ENCODE measurements around the gene RPS29. TPM values are rescaled to one million over a fixed set of nuclear protein-coding genes. Genes with fewer than 3 reads are reported as not detected.
"Not testable (repeated sequence)": the region's sequence is repeated elsewhere in the genome, so short reads cannot be mapped to it uniquely, and the experiment has no call there.

Gene RPS29
- total and polyA plus RNA-seq, 10 donors, result 1,240 to 11,620 (median 4,157) TPM

DNA sequence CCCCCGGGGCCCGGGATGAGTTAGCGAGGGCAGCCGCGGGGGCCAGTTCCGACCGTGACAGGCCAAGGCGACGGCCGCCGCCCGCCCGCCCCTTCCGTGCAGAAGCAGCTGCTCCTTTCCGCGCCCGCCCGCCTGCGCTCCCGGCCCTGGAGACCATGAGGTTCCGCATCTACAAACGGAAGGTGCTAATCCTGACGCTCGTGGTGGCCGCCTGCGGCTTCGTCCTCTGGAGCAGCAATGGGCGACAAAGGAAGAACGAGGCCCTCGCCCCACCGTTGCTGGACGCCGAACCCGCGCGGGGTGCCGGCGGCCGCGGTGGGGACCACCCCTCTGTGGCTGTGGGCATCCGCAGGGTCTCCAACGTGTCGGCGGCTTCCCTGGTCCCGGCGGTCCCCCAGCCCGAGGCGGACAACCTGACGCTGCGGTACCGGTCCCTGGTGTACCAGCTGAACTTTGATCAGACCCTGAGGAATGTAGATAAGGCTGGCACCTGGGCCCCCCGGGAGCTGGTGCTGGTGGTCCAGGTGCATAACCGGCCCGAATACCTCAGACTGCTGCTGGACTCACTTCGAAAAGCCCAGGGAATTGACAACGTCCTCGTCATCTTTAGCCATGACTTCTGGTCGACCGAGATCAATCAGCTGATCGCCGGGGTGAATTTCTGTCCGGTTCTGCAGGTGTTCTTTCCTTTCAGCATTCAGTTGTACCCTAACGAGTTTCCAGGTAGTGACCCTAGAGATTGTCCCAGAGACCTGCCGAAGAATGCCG is 35.1 kb upstream of the RPS29 start:
- Histone ChIP-seq H3K36me3 (peaks cover 0 to 40% (median 15%) of the 10 kb centered on the region in 6 donors), H3K27me3 (replicated peaks in 1 of 7) (no peaks in the 10 kb centered on the region), H3K4me1 (peaks cover 39 to 88% (median 73%) of the 10 kb centered on the region in 6 donors), H3K4me3 (peak overlapping the region; percentile 82 to 98 (median 88)), H3K27ac (peak overlapping the region; percentile 86 to 98 (median 97)), H3K9me3 (no peaks in the 10 kb centered on the region)
- WGBS, 5 donors, result 2 to 20% (median 5%) methylated on average over 4 to 65 of the region's 65 CpGs
- TF ChIP-seq, protein P1, sequence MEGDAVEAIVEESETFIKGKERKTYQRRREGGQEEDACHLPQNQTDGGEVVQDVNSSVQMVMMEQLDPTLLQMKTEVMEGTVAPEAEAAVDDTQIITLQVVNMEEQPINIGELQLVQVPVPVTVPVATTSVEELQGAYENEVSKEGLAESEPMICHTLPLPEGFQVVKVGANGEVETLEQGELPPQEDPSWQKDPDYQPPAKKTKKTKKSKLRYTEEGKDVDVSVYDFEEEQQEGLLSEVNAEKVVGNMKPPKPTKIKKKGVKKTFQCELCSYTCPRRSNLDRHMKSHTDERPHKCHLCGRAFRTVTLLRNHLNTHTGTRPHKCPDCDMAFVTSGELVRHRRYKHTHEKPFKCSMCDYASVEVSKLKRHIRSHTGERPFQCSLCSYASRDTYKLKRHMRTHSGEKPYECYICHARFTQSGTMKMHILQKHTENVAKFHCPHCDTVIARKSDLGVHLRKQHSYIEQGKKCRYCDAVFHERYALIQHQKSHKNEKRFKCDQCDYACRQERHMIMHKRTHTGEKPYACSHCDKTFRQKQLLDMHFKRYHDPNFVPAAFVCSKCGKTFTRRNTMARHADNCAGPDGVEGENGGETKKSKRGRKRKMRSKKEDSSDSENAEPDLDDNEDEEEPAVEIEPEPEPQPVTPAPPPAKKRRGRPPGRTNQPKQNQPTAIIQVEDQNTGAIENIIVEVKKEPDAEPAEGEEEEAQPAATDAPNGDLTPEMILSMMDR (IDR thresholded peaks at IDR 0.05 in 8 of 11, conservative IDR thresholded peaks at IDR 0.05 in 3 of 11), result peak in 1 of 11 experiments; percentile 8
- TF ChIP-seq POLR2AphosphoS5 (IDR thresholded peaks at IDR 0.05), result no peak
- peak; percentile 97 for DNase-seq
- intact Hi-C loops (cut with DNase I; ENCODE audit: low total_unique reads), result loop anchor here (10.0 kb wide), 1 partner anchor 214 kb away; no protein-coding TSS in a partner anchor

DNA sequence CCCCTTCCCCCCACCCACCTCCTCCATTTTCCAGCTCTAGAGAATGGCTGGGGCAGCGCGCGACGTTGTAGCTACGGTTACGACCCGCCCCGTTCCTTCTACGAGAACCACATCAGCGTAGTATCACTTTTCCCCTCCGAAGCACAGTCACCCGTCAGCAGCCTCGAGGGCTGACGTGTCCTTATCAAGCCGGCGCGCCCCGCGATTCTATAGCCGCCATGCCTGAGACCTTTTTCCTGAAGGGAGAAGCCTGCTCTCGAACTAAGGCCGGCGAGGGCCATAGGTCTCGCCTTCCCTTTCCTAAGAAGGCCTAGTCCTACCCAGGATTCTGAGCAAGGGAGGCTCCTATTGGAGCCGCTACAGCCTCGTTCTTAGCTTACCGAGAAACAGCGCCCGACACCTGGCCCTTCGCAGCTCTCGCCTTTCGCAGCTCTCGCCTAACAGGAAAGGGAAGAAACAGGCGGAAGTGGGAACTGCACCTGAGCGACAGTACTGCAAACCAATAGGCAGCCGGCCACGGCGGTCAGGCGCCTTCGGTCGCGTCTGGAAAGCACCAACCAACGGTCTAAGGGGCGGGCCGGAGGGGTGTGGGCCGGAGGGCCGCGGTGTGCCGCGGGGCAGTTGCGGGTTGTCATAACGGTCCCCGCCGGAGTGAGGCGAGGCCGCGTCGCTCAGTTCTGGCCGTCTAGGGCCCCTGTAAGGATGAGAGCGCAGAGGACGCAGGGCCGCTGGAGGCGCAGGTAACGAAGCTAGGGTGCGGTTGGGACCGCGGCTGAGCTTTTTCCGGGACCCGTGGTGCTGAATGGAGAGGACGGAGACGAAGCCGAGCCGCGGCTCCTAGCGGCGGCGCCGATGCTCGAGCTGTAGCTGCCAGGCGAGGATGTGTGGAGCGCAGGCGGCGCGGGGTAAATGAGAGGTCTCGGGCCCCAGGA is 34.3 kb upstream of the RPS29 start, which contains the start of the genes MGAT2 and RPL36AL:
TSS of gene MGAT2 (plus strand) at position 618 of the 932 bp plus-strand sequence. CDS start 470 bp downstream, outside the sequence.
TSS of gene RPL36AL (minus strand) at position 445 of the 932 bp plus-strand sequence. CDS start 1,522 bp downstream, outside the sequence.
- no peaks in the 10 kb centered on the region for H3K9me3 ChIP-seq
- peak within 1 kb of the TSS; percentile 86 to 98 (median 97) for H3K27ac ChIP-seq
- no peaks in the 10 kb centered on the region for H3K27me3 ChIP-seq (replicated peaks in 1 of 7)
- H3K4me1 ChIP-seq, result peaks cover 39 to 81% (median 68%) of the 10 kb centered on the region in 6 donors
- DNase-seq, result peak; percentile 98
- H3K36me3 ChIP-seq, result peaks cover 0 to 39% (median 15%) of the 10 kb centered on the region in 6 donors
- intact Hi-C loops (cut with DNase I; ENCODE audit: low total_unique reads), result loop anchor here (10.0 kb wide), 1 partner anchor 214 kb away; no protein-coding TSS in a partner anchor
- TF ChIP-seq, protein P1 (IDR thresholded peaks at IDR 0.05 in 8 of 11, conservative IDR thresholded peaks at IDR 0.05 in 3 of 11), result peak in 8 of 11 experiments; percentile 24 to 63 (median 42)
- peak; percentile 99 for TF ChIP-seq POLR2AphosphoS5 (IDR thresholded peaks at IDR 0.05)
- peak; percentile 71 to 84 (median 76) for TF ChIP-seq POLR2A (IDR thresholded peaks at IDR 0.05)
- H3K4me3 ChIP-seq, result peak within 1 kb of the TSS; percentile 82 to 98 (median 88)
- WGBS, 5 donors, result 0 to 1% (median 0%) methylated on average over 58 to 85 of the region's 85 CpGs

DNA sequence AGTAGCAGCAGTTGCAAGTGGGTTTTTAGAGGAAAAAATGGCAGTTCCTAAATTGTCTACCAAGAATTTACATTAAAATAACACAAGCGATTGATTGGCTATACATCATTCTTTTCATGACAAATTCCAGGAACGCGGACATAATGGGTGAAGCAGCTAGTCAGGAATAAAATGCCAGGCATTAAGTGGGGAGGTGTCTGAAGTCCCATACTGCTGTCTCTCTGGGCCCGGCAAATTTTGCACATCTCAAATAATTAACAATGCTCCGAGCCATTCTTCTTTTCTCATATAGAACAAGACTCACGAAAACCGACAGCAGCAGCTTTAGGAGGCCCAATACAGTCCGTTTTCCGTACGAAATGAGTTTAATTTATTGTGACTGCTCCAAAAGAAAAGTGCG is 33.5 kb upstream of the RPS29 start:
- Histone ChIP-seq H3K4me1 (peaks cover 39 to 74% (median 62%) of the 10 kb centered on the region in 6 donors), H3K27me3 (replicated peaks in 1 of 7) (no peaks in the 10 kb centered on the region), H3K4me3 (peak overlapping the region; percentile 82 to 98 (median 88)), H3K36me3 (peaks cover 0 to 44% (median 15%) of the 10 kb centered on the region in 6 donors), H3K27ac (peak overlapping the region; percentile 86 to 98 (median 97)), H3K9me3 (no peaks in the 10 kb centered on the region)
- 0 to 3% (median 2%) methylated on average over 11 of the region's 11 CpGs for WGBS, 5 donors
- TF ChIP-seq POLR2AphosphoS5 (IDR thresholded peaks at IDR 0.05), result no peak
- TF ChIP-seq, protein P1 (IDR thresholded peaks at IDR 0.05 in 8 of 11, conservative IDR thresholded peaks at IDR 0.05 in 3 of 11), result no peak
- no peak for TF ChIP-seq POLR2A (IDR thresholded peaks at IDR 0.05)
- intact Hi-C loops (cut with DNase I; ENCODE audit: low total_unique reads), result loop anchor here (10.0 kb wide), 1 partner anchor 215 kb away; no protein-coding TSS in a partner anchor
- no peak for DNase-seq

DNA sequence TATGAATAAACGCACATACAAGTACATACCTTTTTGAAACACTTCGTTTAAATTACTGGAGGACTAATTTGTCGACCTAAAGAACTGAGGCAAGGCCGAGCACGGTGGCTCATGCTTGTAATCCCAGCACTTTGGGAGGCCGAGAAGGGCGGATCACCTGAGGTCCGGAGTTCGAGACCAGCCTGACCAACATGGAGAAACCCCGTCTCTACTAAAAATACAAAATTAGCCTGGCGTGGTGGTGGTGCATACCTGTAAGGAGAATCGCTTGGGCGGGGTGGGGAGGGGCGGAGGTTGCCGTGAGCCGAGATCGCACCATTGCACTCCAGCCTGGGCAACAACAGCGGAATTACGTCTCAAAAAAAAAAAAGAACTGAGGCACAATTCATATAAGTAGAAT is 33.1 kb upstream of the RPS29 start:
- WGBS, 5 donors, result 60 to 79% (median 73%) methylated on average over 19 of the region's 19 CpGs
- H3K4me3 ChIP-seq, result peak overlapping the region; percentile 82 to 98 (median 88)
- H3K27ac ChIP-seq, result peak overlapping the region in 6 of 8 donors; percentile 94 to 98 (median 97)
- DNase-seq; intact Hi-C loops (cut with DNase I; ENCODE audit: low total_unique reads); H3K27me3 ChIP-seq (replicated peaks in 1 of 7); H3K9me3 ChIP-seq: not testable (repeated sequence)
- peaks cover 0 to 48% (median 15%) of the 10 kb centered on the region in 6 donors for H3K36me3 ChIP-seq
- peaks cover 36 to 69% (median 58%) of the 10 kb centered on the region in 6 donors for H3K4me1 ChIP-seq
